GM19463 (cell line): ENCODE results near the gene B3GALNT2.
"Not testable (repeated sequence)": the region's sequence is repeated elsewhere in the genome, so short reads cannot be mapped to it uniquely, and the experiment has no call there.

Experiments
- ATAC-seq: cut with Tn5 transposase; IDR thresholded peaks from one replicate; pipeline ENCODE4 v1.9.1; 2021; ENCODE audit warnings: mild to moderate bottlenecking, moderate library complexity; ENCODE audit not compliant: unreplicated experiment

Gene B3GALNT2

GRCh38 chr1:235504122-235504493 is at the start of gene B3GALNT2:
B3GALNT2 (minus strand) TSS chr1:235504452; CDS start chr1:235504252, 200 bp downstream.
- ATAC-seq, result peak; percentile 47

GRCh38 chr1:235553112-235553551 is 48.9 kb upstream of the B3GALNT2 start:
- no peak for ATAC-seq

- no peak for ATAC-seq
Observed at GRCh38 chr1:235552146-235552716, 48.0 kb upstream of the B3GALNT2 start.

GRCh38 chr1:235549351-235550139 is 45.3 kb upstream of the B3GALNT2 start:
- ATAC-seq, result no peak

- ATAC-seq, result not testable (repeated sequence)
Observed at GRCh38 chr1:235546369-235547155, 42.3 kb upstream of the B3GALNT2 start.

- no peak for ATAC-seq
Observed at GRCh38 chr1:235545292-235545930, 41.2 kb upstream of the B3GALNT2 start.

GRCh38 chr1:235542845-235543244 is 38.6 kb upstream of the B3GALNT2 start:
- not testable (repeated sequence) for ATAC-seq

GRCh38 chr1:235533476-235534168 is 29.4 kb upstream of the B3GALNT2 start:
- ATAC-seq, result no peak

GRCh38 chr1:235532360-235532759 is 28.1 kb upstream of the B3GALNT2 start:
- no peak for ATAC-seq

GRCh38 chr1:235527196-235527814 is 23.1 kb upstream of the B3GALNT2 start:
- ATAC-seq, result no peak

- ATAC-seq, result no peak
Observed at GRCh38 chr1:235525314-235525713, 21.1 kb upstream of the B3GALNT2 start.

GRCh38 chr1:235516862-235517446 is 12.7 kb upstream of the B3GALNT2 start:
- peak; percentile 87 for ATAC-seq

GRCh38 chr1:235515844-235516512 is 11.7 kb upstream of the B3GALNT2 start:
- no peak for ATAC-seq

GRCh38 chr1:235513495-235514366 is 9.5 kb upstream of the B3GALNT2 start:
- ATAC-seq, result no peak

GRCh38 chr1:235511470-235512240 is 7.4 kb upstream of the B3GALNT2 start:
- no peak for ATAC-seq

GRCh38 chr1:235510823-235511222 is 6.6 kb upstream of the B3GALNT2 start:
- no peak for ATAC-seq

GRCh38 chr1:235507623-235508022 is 3.4 kb upstream of the B3GALNT2 start:
- no peak for ATAC-seq
